NCI-H345 treated with DMSO at 0.1 percent for 48 hours (cell line): ENCODE data around the gene FAM156A.
"Not testable (repeated sequence)": the region's sequence is repeated elsewhere in the genome, so short reads cannot be mapped to it uniquely, and the experiment has no call there.

Experiments
- DNase-seq: peaks from one replicate; lab custom pipeline; 2025; ENCODE audit not compliant: unreplicated experiment; lab: John Stamatoyannopoulos, UW

Gene FAM156A

GRCh38 chrX:52966993-52967738, 8.8 kb upstream of the FAM156A start:
- not testable (repeated sequence) for DNase-seq

GRCh38 chrX:52958961-52959360, 643 bp upstream of the FAM156A start:
- not testable (repeated sequence) for DNase-seq

- not testable (repeated sequence) for DNase-seq
Observed at GRCh38 chrX:52949884-52950283, 8.4 kb downstream of the FAM156A start.

GRCh38 chrX:52949325-52949724, 9.0 kb downstream of the FAM156A start:
- not testable (repeated sequence) for DNase-seq

- DNase-seq: not testable (repeated sequence)
Observed at GRCh38 chrX:52948265-52948664, 10.1 kb downstream of the FAM156A start.

GRCh38 chrX:52947501-52947900, 10.8 kb downstream of the FAM156A start:
- DNase-seq: not testable (repeated sequence)

GRCh38 chrX:52945838-52946494, 12.4 kb downstream of the FAM156A start:
- DNase-seq: not testable (repeated sequence)

GRCh38 chrX:52941728-52942127, 16.6 kb downstream of the FAM156A start:
- DNase-seq: not testable (repeated sequence)

- not testable (repeated sequence) for DNase-seq
Observed at GRCh38 chrX:52940704-52941103, 17.6 kb downstream of the FAM156A start.

- DNase-seq: not testable (repeated sequence)
Observed at GRCh38 chrX:52935470-52935784, 22.9 kb downstream of the FAM156A start.

GRCh38 chrX:52934704-52935469, 23.4 kb downstream of the FAM156A start:
- DNase-seq: peak; percentile 83

- peak; percentile 3 for DNase-seq
Observed at GRCh38 chrX:52933976-52934703, 24.2 kb downstream of the FAM156A start.

GRCh38 chrX:52933213-52933612, 25.1 kb downstream of the FAM156A start:
- no peak for DNase-seq

GRCh38 chrX:52930214-52930613, 28.1 kb downstream of the FAM156A start:
- DNase-seq: not testable (repeated sequence)

- DNase-seq: no peak
Observed at GRCh38 chrX:52923781-52924241, 34.5 kb downstream of the FAM156A start.

GRCh38 chrX:52914704-52915103, 43.6 kb downstream of the FAM156A start:
- not testable (repeated sequence) for DNase-seq

- not testable (repeated sequence) for DNase-seq
Observed at GRCh38 chrX:52913681-52914080, 44.6 kb downstream of the FAM156A start.

- not testable (repeated sequence) for DNase-seq
Observed at GRCh38 chrX:52909313-52909969, 48.9 kb downstream of the FAM156A start.

- DNase-seq: not testable (repeated sequence)
Observed at GRCh38 chrX:52907900-52908299, 50.4 kb downstream of the FAM156A start.

- not testable (repeated sequence) for DNase-seq
Observed at GRCh38 chrX:52907137-52907536, 51.2 kb downstream of the FAM156A start.
